Suppressor macrophage treated with lipopolysaccharide for 4 hours (primary cell): ENCODE results near the gene DPF3.

ENCODE experiments used
- DNase-seq: peaks from one replicate; pipeline ENCODE4 v3.0.0-alpha.2; 2020

Gene DPF3

DNA sequence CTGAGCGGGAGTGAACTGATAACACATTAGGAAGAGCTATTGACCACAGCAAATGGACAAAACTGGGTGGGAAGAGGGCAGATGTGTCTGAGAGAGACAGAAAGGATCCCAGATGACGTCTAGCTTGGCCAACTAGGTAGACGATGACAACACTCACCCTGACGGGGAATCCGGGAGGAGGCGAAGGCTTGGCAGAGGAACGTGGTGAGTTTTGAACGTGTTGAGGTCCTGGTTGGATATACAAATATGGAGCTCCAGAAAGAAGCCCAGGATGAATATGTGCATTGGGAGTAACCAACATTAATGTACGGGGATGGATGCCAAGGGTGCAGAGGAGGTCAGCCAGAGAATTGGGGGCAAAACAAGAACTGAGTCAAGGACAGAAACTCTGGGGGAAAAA lies 60.7 kb downstream of the DPF3 start:
- no peak for DNase-seq

DNA sequence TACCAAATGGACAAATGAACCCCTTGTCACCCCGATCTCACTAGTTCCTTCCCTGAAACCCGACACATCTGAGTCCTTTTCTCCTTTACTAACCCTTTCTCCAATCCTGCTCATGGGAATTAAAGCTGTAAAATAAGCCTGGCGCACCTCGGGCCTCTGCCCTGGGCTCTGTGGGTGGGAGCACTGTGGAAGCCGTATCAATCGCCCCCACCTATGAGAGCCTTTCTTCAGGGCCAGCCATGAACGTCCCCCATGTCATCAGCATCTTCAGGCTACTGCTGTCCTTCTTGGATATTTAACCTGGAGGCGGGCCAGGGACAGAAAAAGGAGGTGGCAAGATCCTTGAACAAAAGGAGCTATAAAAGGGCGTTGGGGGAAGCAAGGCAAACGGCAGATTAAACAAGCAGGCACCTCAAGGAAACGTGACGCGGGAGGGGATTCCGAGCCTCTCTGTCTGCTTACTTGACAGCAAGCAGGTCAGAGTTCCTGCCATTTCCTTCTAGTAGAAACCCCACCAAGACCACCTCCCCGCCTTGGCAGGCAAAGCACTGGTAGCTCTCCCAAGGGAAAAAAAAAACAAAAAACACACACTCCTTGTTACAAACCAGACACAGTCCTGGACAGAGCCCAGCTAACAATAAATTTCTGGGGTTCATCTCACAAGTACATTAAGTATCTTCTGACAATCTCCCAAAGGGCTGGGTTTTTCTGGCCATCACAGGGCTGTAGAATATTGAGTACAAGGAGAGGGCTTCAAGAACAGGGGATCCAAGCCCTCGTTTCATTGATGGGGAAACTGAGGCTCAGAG lies 62.9 kb downstream of the DPF3 start:
- no peak for DNase-seq

DNA sequence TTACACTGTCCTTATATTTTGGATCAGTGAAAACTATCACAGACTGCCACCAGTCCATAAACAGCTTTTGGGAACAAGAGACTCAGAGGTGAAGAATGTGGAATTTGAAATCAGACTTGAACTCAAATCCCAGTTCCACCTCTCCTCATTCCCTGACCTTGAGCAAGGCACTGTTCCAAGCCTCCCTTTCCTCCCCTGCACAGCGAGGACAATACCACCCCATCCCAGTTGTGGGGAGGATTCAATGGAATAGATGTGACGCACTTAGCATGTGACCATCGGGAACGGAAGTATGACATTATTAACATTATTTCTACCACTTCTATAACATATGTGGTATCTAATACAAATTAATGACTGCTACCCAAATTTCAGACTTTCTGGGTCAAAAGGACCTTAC lies 63.5 kb downstream of the DPF3 start:
- DNase-seq = no peak

DNA sequence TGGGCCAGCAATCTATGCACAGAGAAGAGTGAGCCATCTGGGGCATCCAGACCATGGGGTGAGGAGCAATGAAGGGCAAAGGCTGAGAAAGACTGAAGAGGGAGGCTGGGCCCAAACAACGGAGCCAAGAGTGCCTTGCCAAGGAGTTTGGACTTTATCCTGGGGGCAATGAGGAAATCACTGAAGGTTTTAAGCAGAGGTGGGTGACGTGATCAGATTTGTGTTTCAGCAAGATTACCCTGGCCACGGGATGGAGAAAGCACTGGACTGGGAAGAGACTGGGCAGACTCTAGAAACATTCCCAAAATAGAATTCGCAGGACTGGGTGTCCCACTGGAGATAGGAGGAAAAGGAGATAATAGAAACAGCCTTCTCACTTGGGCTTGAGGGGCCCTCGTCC lies 65.3 kb downstream of the DPF3 start:
- DNase-seq = no peak

DNA sequence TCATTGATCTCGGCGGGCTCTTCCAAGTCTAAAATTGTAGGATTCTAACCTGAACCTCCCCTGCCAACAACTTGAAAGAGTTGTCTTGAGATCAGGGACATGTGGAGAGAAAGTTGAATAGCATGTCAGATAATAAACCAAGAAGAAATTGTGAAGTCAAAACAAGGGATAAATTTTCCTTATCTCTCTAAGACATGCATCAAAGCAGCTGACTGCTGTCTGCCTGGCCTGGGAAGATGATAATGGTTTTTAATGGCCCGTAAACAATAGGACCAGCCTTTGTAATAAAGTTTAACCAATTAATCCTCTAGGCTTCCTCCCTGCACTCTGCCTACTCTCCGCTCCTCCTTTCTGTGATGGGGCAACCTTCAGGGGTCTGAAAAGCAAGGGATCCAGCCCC lies 67.9 kb downstream of the DPF3 start:
- DNase-seq = no peak

DNA sequence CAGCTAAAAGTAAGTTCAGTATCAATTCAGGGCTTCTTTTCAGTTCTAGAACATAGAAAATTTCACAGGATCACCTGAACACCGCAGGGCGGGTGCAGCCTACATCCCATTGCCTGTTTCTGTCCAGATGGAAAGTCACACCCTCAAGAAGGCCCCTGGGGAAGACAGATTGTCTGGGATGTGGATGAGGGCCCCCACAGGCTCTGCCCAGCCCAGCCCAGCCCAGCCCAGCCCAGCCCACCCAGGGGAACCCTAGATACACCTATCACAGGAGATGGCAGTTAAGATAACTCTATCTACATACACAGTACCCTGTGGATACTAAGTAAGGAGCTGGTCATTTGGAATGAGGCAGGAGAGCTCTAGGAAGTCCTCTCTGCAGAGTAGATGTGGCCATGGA lies 68.4 kb downstream of the DPF3 start:
- DNase-seq = no peak

DNA sequence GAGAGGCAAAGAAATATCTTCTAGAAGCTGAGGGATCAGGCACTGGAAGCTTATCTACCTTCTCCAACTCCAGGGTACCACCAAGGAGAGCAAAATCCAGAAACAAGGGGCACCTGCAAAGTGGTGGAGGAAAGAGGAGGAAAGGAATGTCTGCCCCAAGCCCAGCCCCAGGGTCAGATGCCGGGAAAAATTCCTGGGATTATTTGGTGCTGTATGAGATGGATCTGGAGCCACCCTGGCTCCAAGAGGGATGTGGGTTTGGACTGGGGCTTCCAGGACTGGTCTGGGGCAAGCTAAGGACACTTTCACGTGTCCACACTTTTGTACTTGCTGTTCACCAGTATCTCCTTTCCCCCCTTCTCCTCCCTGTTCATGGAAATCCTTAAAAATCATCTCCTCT lies 69.8 kb downstream of the DPF3 start:
- DNase-seq = no peak

DNA sequence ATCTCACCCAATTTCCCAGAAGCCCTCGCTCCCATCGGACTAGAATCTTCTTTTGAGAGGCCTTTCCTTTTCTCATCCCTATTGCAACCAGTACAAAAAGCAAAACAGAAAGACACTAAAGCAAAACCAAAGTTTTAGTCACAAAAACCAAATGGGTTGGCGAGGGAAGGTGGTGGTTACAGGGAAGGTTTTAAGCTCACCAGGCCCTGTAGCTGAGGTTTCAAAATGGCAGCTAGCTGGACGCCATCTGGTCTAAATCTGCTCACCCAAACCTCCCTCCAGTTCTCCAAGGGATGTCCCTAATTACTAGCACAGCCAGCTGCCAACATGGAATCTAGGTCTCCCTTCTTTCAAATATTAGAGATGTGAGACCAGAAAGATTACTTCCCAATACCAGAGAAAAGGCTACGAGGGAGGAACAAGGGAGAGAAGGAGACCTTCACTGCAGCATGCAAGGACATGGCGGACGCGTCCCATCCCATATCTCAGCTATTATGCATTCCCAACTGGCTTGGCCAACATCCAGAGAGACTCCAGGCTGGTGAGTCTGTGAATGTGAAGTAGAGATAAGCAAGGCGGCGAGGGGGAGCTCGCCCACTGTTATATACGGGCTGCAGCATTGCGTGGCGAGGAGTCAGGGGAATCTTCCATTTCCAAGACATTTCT lies 70.8 kb downstream of the DPF3 start:
- no peak for DNase-seq

DNA sequence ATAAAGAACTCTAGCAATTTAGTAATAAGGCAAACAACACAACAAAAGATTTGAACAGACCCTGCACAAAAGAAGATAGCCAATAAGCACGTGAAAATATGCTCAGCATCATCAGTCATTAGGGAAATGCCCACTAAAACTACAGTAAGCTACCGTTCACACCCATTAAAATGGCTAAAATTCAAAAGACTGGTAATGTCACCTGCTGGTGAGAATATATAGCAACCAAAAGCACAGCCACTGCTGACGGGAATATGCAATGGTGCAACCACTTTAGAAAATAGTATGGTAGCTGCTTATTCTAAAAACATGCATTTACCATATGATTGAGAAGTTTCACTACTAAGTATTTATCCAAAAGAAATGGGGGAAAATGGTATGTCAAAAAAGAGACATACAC lies 74.9 kb downstream of the DPF3 start:
- no peak for DNase-seq

DNA sequence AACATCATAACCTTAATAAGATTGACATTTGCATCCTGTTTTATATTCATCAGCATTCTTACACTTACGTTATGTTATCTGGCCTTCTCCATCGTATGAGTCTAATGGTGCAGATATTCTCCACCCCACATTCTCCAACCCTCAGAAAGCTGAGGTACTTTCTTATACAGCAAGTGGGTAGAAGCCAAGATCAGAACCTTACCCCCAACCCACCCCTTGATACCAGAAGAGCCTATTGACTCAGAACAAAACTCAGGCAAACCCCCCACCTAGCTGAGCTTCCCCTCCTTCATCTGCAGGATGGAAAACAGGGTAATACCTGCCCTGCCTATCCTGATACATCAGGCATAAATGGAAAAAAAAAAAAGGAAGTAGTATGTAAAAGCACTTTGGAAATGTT lies 77.6 kb downstream of the DPF3 start:
- DNase-seq = no peak

DNA sequence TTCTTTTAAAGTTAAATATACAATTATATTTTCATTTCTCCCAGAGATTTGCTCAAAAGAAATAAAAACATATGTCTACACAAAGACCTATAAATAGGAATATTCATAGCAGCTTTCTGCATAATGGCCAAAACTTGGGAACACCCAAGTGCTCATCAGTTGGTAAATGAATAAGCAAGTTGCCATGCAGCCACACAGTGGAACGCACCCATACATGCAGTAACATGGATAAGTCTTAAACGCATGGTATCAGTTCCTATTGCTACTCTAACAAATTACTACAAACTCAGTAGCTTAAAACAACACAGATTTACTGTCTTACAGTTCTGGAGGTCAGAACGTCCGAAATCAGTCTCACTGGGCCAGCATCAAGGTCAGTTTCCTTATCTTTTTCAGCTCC lies 78.5 kb downstream of the DPF3 start:
- DNase-seq = no peak

DNA sequence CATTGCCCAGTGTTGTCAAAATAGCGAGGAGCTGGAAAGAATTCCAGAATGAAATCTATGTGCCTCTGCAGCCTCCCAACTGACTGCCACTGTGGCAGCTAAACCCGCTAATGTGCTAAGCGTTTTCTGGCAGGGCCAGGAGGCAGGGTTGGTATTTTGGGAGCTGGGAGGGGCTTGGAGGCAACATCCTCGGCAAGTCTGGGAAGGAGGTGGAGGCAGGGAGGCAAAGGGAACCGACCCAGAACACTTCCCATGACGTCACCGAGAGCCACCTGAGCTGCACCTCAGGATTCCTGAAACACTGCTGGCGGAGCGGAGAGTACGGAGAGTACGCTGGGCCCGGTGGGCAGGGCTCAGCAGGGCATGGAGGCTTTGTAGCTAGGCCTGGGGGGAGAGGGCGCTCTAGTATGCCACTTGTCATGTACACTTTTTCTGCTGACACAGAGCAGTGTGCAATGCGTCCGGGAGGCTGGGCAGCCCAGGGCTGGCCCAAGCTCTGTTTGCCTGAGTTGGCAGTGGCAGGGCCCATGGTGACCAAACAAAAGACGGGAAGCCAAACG lies 81.5 kb downstream of the DPF3 start:
- DNase-seq = no peak

DNA sequence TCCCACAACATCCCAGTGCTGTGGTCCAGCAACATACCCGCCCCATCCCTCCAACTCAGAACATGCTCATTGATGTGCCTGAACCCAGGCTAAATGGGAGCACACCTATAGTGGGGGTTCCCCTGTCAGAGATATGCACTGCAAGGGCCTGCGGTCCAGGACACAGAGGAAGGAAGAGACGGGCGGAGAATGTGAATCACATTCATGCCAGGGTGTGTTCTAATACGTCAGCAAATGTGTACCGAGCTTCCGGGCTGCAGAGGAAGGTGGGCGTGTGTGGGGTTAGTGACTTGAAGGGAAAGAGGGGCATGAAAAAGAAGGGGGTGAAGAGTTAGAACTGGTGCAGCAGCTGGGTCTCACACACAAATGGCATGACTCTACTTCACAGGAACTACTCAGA lies 83.7 kb downstream of the DPF3 start:
- no peak for DNase-seq

DNA sequence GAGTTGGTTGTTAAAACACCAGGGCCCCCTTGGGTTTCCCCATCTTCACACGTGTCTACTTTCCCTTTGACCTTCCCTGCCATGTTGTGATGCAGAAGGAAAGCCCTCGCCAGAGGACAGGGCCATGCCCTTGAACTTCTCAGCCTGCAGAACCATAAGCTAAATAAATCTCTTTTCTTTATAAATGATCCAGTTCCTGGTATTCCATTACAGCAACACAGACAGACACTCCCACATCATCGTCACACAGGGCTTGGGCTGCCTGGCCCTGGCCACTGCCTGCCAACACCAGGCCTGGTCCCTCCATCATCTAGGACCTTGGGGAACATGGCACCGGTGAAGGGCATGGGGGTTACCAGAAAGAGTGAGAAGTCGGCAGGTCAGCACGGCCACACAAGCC lies 84.8 kb downstream of the DPF3 start:
- no peak for DNase-seq

DNA sequence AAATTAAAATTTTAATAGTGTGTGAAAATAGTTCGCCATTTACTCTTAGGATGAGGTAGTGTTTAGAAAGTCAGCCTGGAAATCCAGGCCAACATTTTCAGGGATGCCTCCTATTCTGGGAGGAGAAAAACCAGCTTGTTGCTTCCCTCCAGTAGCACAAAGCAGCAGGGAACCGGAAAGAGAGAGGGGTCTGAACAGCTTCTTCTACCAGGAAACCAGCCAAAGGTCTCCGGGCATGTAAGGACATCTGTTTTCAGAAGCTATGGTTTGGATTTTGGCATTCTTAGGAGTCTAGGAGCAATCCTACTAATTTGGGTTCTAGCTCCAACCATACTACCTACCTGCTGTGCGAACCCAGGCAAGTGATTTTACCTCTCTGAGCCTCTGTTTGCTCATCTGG lies 85.3 kb downstream of the DPF3 start:
- DNase-seq = no peak

DNA sequence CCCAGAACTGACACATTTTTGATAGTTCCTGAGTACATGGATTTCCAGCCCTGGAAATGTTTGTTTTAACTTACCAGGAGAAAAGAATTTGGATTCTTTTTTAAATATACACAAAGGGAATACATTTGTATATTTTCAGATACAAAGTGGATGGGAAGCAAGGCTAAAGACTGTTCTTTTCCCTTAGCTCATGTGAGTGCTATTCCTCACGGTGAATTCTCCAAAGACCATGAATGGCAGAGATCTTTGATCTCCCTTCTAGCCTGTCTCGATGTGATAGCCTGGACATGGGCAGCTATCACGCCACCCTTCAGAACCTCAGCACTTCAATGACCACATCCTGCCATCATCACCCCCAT lies 91.3 kb downstream of the DPF3 start:
- DNase-seq = no peak

DNA sequence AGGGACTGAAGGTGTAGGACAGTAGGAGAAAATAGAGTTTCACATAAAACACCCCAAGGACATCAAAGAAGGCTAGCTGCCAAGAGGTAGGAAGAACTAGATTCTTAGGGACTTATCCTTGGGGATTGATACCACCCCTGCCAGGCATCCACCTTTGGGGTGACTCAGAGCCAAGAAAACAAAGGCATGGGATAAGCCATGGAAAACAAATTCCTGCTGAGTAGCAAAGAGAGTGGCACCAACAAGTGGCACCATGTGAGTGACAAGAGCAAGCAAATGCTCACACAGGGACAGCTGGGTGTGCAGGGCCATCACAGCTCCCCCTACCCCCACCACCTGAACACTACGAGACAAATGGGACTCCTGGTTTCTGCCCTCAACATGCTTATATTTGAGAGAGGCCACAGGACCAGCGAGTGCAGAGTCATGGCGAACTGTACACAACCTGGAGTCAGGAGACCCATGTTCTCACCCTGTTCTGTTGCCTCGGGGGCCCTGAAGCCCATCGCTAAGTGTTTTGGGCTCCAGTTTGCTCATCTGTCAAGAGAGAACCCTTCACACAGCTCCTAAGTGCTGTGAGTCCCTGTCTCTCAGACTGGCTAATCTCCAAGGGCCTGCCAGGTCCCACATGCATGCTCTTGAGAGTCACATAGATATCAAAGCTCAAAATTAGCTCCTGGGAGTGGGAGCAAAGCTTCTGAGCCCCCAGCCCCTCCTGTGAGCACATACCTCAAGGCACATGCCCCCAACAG lies 91.9 kb downstream of the DPF3 start:
- no peak for DNase-seq

DNA sequence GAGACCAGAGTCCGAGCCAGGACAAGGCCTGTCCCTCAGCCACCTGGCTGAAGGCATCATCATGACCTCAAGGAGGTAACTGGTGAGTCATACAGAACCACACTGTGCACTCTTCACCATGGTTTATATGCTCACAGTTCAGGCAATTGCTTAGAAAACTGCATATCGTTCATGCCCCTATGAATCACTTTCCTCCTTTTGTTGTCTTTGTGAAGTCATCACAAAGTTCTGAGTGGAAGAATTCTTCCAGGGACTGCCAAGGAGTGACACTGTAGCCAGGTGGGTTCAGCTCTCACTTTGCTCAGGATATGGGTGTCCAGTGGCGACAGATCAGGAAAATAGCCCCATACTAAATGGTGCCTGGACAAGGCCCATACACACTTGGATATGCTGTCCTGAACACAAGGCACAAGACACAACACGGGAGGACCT lies 92.5 kb downstream of the DPF3 start:
- no peak for DNase-seq

DNA sequence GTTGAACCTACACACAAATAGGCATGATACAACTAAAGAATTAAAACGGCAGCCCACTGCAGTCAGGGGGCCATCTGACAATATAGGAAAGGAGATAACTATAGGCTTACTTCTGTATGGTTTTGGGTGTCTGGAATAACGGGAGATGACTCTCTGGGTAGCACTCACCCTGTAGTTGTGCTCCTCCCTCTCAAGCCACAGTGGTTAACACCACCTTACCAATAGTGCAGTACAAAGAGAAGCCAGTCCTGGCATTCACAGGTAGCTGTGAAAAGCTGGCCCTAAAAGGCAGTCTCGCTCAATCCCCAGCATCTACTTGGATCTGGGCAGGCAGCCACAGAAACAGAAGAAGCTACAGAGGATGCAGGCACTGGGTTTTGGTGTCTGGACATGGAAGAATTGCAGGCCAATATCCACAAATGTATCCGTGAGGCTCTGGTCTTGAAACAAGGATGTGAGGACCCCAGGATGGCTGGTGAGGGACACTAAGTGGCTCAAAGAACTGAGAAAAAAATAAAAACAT lies 93.0 kb downstream of the DPF3 start:
- DNase-seq = no peak

DNA sequence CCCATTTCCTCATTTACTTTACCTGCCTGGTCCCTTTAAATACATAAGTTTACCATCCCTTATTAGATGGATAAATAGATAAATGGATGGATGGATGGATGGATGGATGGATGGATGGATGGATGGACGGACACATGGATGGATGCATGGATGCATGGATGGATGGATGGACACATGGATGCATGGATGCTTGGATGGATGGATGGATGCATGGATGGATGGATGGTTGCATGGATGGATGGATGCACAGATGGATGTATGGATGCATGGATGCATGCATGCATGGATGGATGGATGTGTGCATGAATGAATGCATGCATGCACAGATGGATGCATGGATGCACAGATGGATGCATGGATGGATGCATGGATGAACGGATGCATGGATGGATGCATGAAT lies 93.6 kb downstream of the DPF3 start:
- no peak for DNase-seq

DNA sequence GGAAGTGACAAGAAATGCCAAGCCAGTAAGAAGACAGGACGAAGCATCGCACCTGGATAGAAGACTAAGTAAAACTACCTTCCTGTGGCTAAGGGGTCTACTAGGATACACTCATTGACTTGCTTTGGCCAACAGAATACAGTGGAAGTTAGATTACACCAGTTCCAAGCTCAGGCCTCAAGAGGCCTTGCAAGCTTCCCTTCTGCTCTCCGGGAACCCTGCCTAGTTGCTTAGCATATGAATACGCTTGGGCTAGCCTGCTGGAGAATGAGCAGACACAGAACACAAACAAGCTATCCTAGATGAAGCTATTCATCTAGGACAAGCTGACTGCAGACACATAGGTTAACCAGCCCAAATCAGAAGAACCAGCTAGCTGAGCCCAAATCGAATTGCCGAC lies 97.0 kb downstream of the DPF3 start:
- DNase-seq = no peak

DNA sequence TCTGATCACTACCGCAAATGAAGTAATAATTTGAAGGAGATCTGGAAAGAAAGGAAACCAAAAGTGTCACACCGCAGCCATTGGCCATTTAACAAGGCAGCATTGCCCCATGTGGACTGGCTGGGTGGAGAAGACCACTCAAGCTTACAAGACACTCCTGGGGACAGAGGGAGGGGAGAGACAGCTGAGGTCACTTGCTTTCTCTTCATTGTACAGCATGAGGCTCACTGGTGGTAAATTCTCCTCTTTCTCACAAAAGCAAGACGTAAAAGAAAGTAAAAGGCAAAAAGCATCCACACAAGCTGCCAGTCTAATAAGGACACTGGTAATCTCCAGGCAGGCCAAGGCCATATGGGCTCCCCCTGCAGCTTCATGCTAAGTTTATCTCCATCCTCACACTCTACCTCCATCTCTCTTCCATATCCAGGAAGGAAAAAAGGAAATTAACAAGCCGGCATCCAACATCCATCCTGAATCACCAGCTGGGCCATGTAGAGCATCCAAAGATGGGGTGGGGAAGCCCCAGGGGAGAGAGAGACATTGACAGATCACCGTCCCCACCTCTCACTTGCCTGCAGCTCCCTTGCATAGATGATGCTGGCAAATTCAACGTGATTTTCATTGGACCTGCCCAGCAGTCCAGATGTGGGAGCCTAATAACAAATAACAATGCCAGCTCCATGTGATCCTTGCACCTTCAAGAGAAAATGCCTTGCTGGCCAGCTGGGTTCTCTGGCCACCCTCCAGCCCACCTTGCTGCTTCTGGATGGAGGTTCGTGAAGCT lies 100.6 kb downstream of the DPF3 start:
- no peak for DNase-seq
